SK-N-MC (cell line): ENCODE data around the gene NPAT.

ENCODE experiments used
- DNase-seq: peaks from one replicate; pipeline ENCODE4 v3.0.0-alpha.2; 2011; ENCODE audit warnings: low read depth, low spot score
- H3K27ac ChIP-seq: fragments of 200-600 bp; sonication (generic); 2 replicates; pipeline ENCODE4 v1.5.1; 2016; ENCODE audit warnings: mixed run types
- H3K36me3 ChIP-seq: fragments of 200-600 bp; sonication (generic); 2 replicates; pipeline ENCODE4 v1.6.1; 2017; ENCODE audit warnings: antibody characterized with exemption, low read length, mixed read lengths; ENCODE audit not compliant: insufficient read depth
- H3K4me3 ChIP-seq: fragments of 200-600 bp; sonication (generic); 2 replicates; pipeline ENCODE4 v1.5.1; 2016
- H3K9ac ChIP-seq: fragments of 200-600 bp; sonication (generic); 2 replicates; pipeline ENCODE4 v1.8.0; 2017; ENCODE audit warnings: mixed run types, mixed read lengths; ENCODE audit not compliant: insufficient read length
- H3K9me3 ChIP-seq: fragments of 200-600 bp; sonication (generic); 2 replicates; pipeline ENCODE4 v1.6.1; 2017; ENCODE audit warnings: low read depth, mild to moderate bottlenecking, antibody characterized with exemption, low read length, moderate library complexity, mixed read lengths
- EZH2 ChIP-seq: fragments of 200-600 bp; sonication (generic); IDR thresholded peaks from one replicate; pipeline ENCODE4 v1.6.1; 2017; ENCODE audit warnings: antibody characterized with exemption
- FOXP2 ChIP-seq: optimal IDR thresholded peaks from 2 replicates; pipeline ENCODE3; 2011; ENCODE audit warnings: mild to moderate bottlenecking, moderate library complexity; ENCODE audit not compliant: insufficient read depth; ENCODE audit errors: extremely low read length, control extremely low read depth
- POLR2AphosphoS5 ChIP-seq: IDR thresholded peaks from 2 replicates; pipeline ENCODE4 v1.6.1; 2012; ENCODE audit warnings: mild to moderate bottlenecking, low read depth, low read length, borderline replicate concordance

NPAT gene

GRCh38 chr11:108223348-108224149 lies 1.1 kb upstream of the NPAT start:
- no peak for DNase-seq
- H3K9me3 ChIP-seq: no peaks in the 10 kb centered on the region
- peaks cover 16% of the 10 kb centered on the region for H3K36me3 ChIP-seq
- H3K4me3 ChIP-seq: peak overlapping the region; percentile 100
- peak overlapping the region; percentile 72 for H3K27ac ChIP-seq
- TF ChIP-seq POLR2AphosphoS5: no peak
- no peak for TF ChIP-seq EZH2
- TF ChIP-seq FOXP2: no peak
- H3K9ac ChIP-seq: peak overlapping the region; percentile 82

- Histone ChIP-seq H3K9me3 (no peaks in the 10 kb centered on the region), H3K27ac (peak overlapping the region; percentile 85), H3K4me3 (peak overlapping the region; percentile 100), H3K9ac (peak overlapping the region; percentile 99), H3K36me3 (peaks cover 14% of the 10 kb centered on the region)
- TF ChIP-seq FOXP2 (no peak), EZH2 (no peak), POLR2AphosphoS5 (peak; percentile 90)
- DNase-seq: no peak
These were observed 396 bp downstream of the NPAT start for GRCh38 chr11:108221911-108222573.

GRCh38 chr11:108221371-108221770 lies 1.1 kb downstream of the NPAT start:
- TF ChIP-seq EZH2: no peak
- TF ChIP-seq POLR2AphosphoS5: no peak
- no peak for TF ChIP-seq FOXP2
- Histone ChIP-seq H3K9ac (peak overlapping the region; percentile 99), H3K4me3 (peak overlapping the region; percentile 100), H3K36me3 (peaks cover 14% of the 10 kb centered on the region), H3K27ac (no peak overlapping the region), H3K9me3 (no peaks in the 10 kb centered on the region)
- DNase-seq: no peak

GRCh38 chr11:108220721-108221336 lies 1.6 kb downstream of the NPAT start:
- H3K9ac ChIP-seq: peak overlapping the region; percentile 99

GRCh38 chr11:108218912-108219783 lies 3.3 kb downstream of the NPAT start:
- Histone ChIP-seq H3K4me3 (peak overlapping the region; percentile 100; the same call in 1 of the 2 replicates), H3K9ac (no peak overlapping the region), H3K9me3 (no peaks in the 10 kb centered on the region), H3K27ac (no peak overlapping the region), H3K36me3 (peaks cover 21% of the 10 kb centered on the region)
- no peak for DNase-seq
- no peak for TF ChIP-seq FOXP2
- no peak for TF ChIP-seq POLR2AphosphoS5
- no peak for TF ChIP-seq EZH2

More at GRCh38 chr11:108220721-108221336, 1.6 kb downstream of the NPAT start:
- Histone ChIP-seq H3K9me3 (no peaks in the 10 kb centered on the region), H3K27ac (no peak overlapping the region), H3K4me3 (peak overlapping the region; percentile 100), H3K36me3 (peaks cover 14% of the 10 kb centered on the region)
- no peak for TF ChIP-seq EZH2
- TF ChIP-seq POLR2AphosphoS5: no peak
- TF ChIP-seq FOXP2: no peak
- no peak for DNase-seq

GRCh38 chr11:108218455-108218854 lies 4.0 kb downstream of the NPAT start:
- H3K9me3 ChIP-seq: no peaks in the 10 kb centered on the region
- H3K4me3 ChIP-seq: no peak overlapping the region
- DNase-seq: no peak
- no peak overlapping the region for H3K9ac ChIP-seq
- no peak overlapping the region for H3K27ac ChIP-seq
- no peak for TF ChIP-seq FOXP2
- TF ChIP-seq POLR2AphosphoS5: no peak
- no peak for TF ChIP-seq EZH2
- H3K36me3 ChIP-seq: peaks cover 28% of the 10 kb centered on the region

GRCh38 chr11:108216988-108217387 lies 5.5 kb downstream of the NPAT start:
- H3K4me3 ChIP-seq: no peak overlapping the region
- H3K9ac ChIP-seq: no peak overlapping the region
- DNase-seq: no peak
- TF ChIP-seq EZH2: no peak
- TF ChIP-seq FOXP2: no peak
- H3K9me3 ChIP-seq: no peaks in the 10 kb centered on the region
- H3K27ac ChIP-seq: no peak overlapping the region
- H3K36me3 ChIP-seq: peaks cover 43% of the 10 kb centered on the region
